ENCODE data around the gene KIAA1328. TPM values are rescaled to one million over a fixed set of nuclear protein-coding genes. Genes with fewer than 3 reads are reported as not detected.

Gene KIAA1328
- total and polyA plus RNA-seq, 7 donors: 2.1 to 18.9 (median 12.5) TPM

GRCh38 chr18:37231251-37231650 lies 402.3 kb downstream of the KIAA1328 start:
- Histone ChIP-seq H3K36me3 (no peaks in the 10 kb centered on the region), H3K27ac (no peak overlapping the region), H3K9me3 (no peaks in the 10 kb centered on the region), H3K4me1 (peaks cover 0 to 11% (median 0%) of the 10 kb centered on the region in 4 donors), H3K4me3 (no peak overlapping the region), H3K27me3 (no peaks in the 10 kb centered on the region)
- WGBS, 2 donors: 80 to 85% methylated on average over 3 of the region's 3 CpGs
- DNase-seq: no peak
- TF ChIP-seq POLR2AphosphoS5 (IDR thresholded peaks at IDR 0.05) (no peak), EP300 (IDR thresholded peaks at IDR 0.05) (no peak), CTCF (IDR thresholded peaks at IDR 0.05) (no peak), POLR2A (IDR thresholded peaks at IDR 0.05) (no peak)
- intact Hi-C loops (cut with DNase I): no loop called here

GRCh38 chr18:37235583-37235982 lies 406.7 kb downstream of the KIAA1328 start:
- Histone ChIP-seq H3K4me1 (peaks cover 0 to 11% (median 0%) of the 10 kb centered on the region in 4 donors), H3K27me3 (no peaks in the 10 kb centered on the region), H3K36me3 (no peaks in the 10 kb centered on the region), H3K9me3 (no peaks in the 10 kb centered on the region), H3K4me3 (no peak overlapping the region), H3K27ac (no peak overlapping the region)
- no peak for TF ChIP-seq CTCF (IDR thresholded peaks at IDR 0.05)
- no peak for TF ChIP-seq POLR2A (IDR thresholded peaks at IDR 0.05)
- no peak for TF ChIP-seq EP300 (IDR thresholded peaks at IDR 0.05)
- TF ChIP-seq POLR2AphosphoS5 (IDR thresholded peaks at IDR 0.05): no peak
- intact Hi-C loops (cut with DNase I): no loop called here
- WGBS, 2 donors: 92 to 96% methylated on average over 2 of the region's 2 CpGs
- DNase-seq: no peak

GRCh38 chr18:37238282-37239108 lies 409.6 kb downstream of the KIAA1328 start:
- Histone ChIP-seq H3K9me3 (no peaks in the 10 kb centered on the region), H3K36me3 (no peaks in the 10 kb centered on the region), H3K4me1 (no peaks in the 10 kb centered on the region), H3K4me3 (no peak overlapping the region), H3K27me3 (peaks cover 0 to 10% (median 0%) of the 10 kb centered on the region in 3 donors), H3K27ac (no peak overlapping the region)
- no peak for DNase-seq
- TF ChIP-seq POLR2A (IDR thresholded peaks at IDR 0.05) (no peak), POLR2AphosphoS5 (IDR thresholded peaks at IDR 0.05) (no peak), EP300 (IDR thresholded peaks at IDR 0.05) (no peak), CTCF (IDR thresholded peaks at IDR 0.05) (no peak)
- intact Hi-C loops (cut with DNase I): no loop called here
- WGBS, 2 donors: 80 to 85% methylated on average over 6 of the region's 6 CpGs

- H3K36me3 ChIP-seq: no peaks in the 10 kb centered on the region
- WGBS, 2 donors: 63 to 70% methylated on average over 6 of the region's 6 CpGs
- H3K4me1 ChIP-seq: no peaks in the 10 kb centered on the region
- H3K27ac ChIP-seq: no peak overlapping the region
- DNase-seq: no peak
- intact Hi-C loops (cut with DNase I): no loop called here
- no peak for TF ChIP-seq EP300 (IDR thresholded peaks at IDR 0.05)
- no peak for TF ChIP-seq POLR2A (IDR thresholded peaks at IDR 0.05)
- TF ChIP-seq CTCF (IDR thresholded peaks at IDR 0.05): no peak
- no peak for TF ChIP-seq POLR2AphosphoS5 (IDR thresholded peaks at IDR 0.05)
- no peak overlapping the region for H3K4me3 ChIP-seq
- peaks cover 0 to 27% (median 5%) of the 10 kb centered on the region in 3 donors for H3K27me3 ChIP-seq
- no peaks in the 10 kb centered on the region for H3K9me3 ChIP-seq
These were observed 413.2 kb downstream of the KIAA1328 start for GRCh38 chr18:37242091-37242490.
